Measurements from ENCODE around the gene BRD2.

DNA sequence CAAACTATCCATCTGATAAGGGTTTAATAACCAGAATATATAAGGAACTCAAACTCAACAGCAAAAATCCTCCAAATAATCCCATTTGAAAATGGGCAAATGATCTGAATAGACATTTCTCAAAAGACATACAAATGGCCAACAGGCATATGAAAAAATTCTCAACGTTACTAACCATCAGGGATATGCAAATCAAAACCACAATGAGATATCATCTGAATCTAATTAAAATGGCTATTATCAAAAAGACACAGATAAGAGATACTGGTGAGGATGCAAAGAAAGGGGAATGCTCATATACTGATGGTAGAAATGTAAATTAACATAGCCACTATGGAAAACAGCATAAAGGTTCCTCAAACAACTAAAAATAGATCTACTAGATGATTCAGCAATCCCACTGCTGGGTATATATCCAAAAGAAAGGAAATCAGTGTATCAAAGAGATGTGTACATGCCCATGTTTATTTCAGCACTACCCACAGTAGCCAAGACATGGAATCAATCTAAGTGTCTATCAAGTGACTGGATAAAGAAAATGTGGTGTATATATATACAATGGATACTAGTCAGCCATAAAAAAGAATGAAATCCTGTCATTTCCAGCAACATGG lies 6.1 kb upstream of the BRD2 start:
- TF ChIP-seq CTCF (conservative IDR thresholded peaks at IDR 0.05; ENCODE audit: low read depth, low read length) (no peak), EZH2 (IDR thresholded peaks at IDR 0.05; ENCODE audit: low read length, unreplicated experiment) (no peak), EZH2phosphoT487 (IDR thresholded peaks at IDR 0.05; ENCODE audit: borderline replicate concordance, low read length) (no peak)
